ENCODE results near the gene ICAM2.

Gene ICAM2

DNA sequence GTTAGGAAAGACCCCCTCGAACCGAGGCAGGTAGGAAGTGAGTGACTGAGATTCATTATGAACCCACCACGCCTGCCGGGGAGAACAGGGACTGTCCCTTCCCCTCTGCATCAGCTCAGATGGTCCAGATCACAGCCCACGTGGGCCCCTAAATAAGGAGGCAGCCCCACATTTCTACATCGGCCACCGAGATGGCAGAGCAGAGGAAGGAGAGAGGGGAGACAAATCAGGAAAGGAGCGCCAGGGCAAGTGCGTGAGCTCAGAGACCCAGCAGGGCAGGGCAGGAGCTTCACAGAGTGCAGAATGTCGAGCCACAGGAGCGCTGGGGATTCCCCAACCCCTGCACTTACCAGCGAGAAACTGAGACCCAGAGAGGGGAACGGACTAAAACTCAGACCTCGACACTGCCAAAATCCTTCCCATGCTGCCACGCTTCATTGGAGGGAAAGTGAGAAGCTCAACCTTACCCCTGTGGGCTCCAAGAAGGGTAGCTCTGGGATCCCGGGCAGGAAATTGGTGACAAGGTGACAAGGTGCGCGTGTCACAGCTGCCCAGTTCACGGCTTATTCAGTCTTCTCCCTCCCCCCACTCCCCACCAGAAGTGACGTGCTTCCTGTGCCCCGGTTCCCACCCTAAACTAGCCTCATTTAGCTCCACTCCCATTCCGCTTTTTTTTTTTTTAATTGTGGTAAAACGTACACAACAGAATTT lies at the start of gene ICAM2:
ICAM2 (minus strand) TSS at position 578 of the 711 bp plus-strand sequence. CDS start 13,942 bp downstream, outside the sequence.
- DNase-seq (ENCODE audit: low read depth) = peak; percentile 83

DNA sequence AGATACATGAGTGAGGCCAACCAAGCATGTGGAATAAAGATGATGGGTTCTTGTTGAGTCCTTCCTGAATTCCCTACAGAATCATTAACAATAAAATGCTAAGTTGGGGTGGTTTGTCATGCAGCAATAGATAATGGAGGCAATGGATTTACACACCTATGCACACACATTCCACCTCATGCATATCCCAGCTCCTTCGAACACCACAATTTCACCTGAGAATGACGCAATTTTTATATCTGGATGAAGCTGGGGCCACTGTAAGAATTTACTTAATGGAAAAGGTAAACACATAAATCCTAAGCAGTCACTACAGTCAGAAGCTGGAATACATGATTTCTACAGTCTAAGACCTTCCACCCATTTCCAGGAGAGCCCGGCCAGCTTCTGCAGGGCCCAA lies 49.8 kb upstream of the ICAM2 start:
- DNase-seq (ENCODE audit: low read depth) = no peak

DNA sequence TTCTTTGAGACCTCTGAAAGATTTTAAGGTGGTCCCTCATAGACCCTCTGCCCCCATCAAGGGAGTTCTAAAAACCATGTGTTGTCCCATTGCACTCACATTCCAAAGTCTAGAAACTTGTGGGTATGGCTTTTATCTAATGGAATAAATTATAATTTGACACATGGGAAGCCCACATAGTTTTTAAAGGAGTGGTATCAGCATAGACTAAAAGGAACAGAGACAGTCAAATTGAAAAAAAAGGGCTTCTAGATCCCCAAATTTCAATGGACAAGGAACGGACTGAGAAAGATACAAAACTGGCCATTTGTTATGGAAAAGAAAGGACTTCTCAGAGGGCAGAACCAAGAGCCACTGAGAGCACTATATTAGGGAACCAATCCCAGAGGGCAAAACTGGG lies 48.7 kb upstream of the ICAM2 start:
- DNase-seq (ENCODE audit: low read depth) = no peak

DNA sequence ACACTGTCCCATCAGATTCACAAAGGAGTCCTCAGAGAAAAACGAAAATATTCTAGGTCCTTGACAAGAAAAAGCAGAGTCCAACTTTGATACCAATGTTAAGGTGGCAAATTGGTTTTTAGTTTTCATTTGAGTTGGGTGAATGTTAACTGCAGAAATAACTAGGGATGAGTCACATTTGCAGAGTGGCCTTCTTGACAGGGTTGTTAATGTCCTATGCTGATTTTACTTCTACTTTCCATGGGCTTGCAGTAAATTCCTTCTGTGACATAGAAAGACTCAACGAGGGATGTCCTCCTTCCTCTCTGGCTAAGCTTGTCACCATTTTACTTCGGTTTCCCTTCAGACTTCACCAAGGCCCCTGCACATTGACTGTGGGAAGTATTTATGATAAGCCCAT lies 47.2 kb upstream of the ICAM2 start:
- DNase-seq (ENCODE audit: low read depth) = no peak

DNA sequence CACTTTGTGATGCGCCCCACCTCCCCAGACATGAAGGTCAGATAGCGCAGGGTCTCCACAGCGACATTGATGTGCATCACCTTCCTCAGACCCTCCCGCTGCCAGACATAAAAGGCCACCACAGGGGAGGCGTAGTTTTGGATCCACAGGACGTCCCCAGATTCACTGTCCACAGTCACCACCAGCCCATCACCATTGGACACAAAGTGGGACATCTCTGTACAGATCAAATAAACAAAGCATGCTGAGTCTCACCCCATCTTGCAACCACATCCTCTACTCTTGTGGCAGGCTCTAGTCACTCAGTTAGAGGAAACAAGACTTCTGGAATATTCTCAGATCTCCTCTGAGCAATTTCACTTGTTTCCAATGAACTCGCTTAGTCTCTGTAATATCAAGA lies 46.3 kb upstream of the ICAM2 start:
- no peak for DNase-seq (ENCODE audit: low read depth)

DNA sequence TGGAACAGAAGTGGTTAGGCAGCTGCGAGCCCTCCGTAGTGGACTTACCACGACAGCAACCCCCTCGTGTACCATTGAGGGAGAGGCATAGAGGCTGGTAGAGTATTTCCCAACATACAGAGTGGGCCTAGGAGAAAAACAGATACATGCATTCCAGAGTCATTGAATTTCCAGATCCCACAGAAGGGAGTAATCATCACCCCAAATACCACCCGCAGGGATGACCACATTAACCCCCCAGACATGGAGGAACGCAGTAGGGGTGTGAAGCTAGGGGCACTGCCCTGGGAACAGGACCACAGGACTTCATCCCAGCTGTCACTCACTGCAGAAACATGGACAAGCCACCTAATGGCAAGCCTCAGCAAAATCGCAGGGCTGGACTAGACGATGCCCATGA lies 44.7 kb upstream of the ICAM2 start:
- DNase-seq (ENCODE audit: low read depth) = no peak

DNA sequence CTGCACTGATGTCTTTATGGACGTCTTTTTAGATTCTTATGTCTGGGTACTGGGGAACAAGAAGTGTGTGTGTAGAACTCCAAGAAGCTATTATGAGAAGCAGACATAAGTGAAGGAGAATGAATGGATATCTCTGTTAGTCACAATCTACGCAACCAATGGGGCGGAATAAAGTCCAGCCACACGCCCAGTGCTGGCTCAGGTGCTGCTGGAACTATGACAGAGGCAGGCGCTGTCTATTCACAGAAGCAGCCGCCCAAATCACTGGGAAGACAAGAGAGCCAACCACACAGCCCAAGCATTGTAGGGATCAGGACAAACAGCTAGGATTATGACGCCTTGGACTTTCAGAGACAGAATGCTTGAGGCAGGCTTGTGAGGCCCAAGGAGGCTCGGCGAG lies 43.9 kb upstream of the ICAM2 start:
- no peak for DNase-seq (ENCODE audit: low read depth)

DNA sequence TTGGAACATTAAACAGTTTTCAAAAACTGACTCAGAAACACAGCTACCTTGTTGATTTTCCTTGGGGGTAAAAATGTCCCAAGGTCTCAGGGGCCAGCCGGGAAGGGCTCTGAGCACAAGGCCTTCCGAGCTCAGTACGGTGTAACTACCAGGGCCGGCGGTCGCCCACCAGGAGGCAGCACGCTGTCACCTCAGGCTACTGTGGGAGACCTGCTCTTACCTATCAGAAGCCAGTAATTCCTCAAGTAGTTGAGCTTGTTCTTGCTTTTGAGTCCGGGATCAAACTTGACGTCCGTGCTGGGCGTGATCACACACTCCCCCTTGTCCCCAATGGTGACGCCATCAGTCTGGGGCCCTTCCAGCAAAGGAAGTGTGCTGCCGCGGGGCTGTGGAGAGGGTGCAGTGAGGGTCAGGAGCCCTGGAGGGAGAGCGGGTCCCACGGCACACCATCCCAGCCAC lies 43.4 kb upstream of the ICAM2 start:
- peak; percentile 21 for DNase-seq (ENCODE audit: low read depth)

DNA sequence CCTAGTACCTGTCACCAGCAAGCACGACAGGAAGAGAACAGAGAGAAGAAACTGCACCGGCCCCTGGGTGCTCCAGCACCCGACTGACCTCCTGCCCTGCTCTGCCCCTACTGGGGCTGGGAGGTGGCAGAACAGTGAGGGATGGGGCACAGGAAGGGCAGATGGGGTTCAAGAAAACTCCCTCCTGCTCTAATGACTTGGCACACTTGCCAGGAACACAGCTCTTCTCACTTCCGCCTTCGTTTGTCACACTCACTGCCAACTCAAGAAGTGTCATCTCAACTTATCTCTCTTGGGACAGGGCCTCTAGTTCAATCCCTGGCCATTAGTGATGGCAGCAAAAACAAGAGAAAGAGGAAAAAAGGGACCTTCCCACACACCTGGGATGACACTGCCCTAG lies 42.7 kb upstream of the ICAM2 start:
- DNase-seq (ENCODE audit: low read depth) = no peak

DNA sequence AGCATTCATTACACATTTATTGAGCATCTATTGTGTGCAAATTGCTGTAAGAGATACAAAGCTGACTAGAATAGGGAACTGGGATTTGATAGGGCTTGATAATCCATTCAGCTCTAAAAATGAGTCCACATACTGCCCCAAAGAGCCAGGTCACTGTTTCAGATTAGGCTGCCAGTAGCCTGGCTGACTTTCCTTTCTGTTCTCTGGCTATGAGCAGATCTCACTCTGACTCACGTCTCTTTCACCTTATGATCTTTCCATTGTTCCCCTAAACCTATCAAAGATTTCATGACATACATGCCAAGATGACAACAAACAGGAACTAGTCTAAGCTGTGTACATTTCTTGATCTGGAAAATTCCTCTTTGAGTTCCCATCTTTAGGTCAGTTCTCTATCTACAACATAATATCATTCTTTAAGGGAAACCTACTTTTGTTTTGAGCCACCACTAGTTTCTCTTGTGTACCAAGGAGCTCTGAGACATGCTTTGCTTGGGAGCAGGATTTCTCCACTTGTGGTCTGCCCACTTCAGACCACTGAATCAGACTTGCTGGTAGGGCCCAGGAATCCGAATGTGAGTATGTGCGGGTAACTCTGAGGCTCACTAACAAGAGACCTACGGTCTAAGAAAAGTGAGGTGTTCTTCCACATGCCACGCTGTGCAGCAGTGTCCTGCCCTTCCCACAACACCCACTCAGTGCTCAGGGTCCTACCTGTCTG lies 40.9 kb upstream of the ICAM2 start:
- no peak for DNase-seq (ENCODE audit: low read depth)

DNA sequence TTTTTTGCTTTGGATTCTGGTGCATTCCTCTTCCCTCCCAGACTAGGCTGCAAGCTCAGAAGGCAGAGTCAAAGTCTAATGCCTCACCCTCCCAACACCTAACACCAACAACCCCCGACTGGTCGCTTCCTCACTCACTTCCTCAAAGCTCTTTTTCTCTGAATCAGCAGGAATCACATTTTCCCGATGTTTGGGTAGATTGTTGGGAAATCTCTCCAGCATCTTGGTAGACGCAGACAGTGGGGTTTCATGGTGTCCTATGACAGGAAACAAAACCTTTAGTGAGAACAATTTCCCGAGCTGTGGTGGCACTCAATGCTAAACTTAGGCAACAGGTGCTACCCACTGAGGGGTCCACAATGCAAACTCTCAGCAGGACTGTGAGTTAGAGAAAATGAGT lies 39.9 kb upstream of the ICAM2 start:
- DNase-seq (ENCODE audit: low read depth) = no peak

DNA sequence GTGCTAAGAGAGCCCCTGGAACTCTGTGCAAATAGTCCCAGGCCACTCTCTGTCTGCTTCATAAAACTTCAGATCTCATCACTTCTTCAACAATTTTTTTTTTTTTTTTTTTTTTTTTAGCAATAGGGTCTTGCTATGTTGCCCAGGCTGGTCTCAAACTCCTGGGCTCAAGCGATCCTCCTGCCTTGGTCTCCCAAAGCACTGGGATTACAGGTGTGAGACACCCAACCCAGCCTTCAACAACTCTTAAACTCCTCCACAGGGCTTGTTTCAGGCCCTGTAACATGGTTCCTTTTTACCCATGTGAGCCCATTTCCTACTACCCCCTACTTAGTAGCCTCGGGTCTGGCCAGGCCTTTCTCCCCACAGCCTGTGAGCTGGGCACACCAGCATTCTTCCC lies 39.3 kb upstream of the ICAM2 start:
- no peak for DNase-seq (ENCODE audit: low read depth)

DNA sequence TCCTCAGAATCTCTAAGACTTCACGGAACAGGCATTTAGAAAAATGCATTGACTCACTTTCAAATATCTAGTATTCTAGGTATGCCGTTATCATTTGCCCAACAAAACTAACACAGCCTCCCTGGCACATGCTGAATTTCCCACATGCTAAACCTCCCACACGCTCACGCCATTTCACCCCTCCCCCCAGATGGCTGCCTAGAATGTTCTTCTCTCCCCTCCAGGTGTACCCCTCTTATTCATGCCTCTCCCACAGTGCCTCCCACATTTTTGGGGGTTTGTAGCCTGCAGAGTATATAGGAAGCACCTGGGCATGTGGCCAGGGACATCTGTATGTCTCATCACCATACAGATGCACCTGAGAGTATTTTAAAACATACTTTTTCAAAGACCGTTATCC lies 38.2 kb upstream of the ICAM2 start:
- DNase-seq (ENCODE audit: low read depth) = no peak

DNA sequence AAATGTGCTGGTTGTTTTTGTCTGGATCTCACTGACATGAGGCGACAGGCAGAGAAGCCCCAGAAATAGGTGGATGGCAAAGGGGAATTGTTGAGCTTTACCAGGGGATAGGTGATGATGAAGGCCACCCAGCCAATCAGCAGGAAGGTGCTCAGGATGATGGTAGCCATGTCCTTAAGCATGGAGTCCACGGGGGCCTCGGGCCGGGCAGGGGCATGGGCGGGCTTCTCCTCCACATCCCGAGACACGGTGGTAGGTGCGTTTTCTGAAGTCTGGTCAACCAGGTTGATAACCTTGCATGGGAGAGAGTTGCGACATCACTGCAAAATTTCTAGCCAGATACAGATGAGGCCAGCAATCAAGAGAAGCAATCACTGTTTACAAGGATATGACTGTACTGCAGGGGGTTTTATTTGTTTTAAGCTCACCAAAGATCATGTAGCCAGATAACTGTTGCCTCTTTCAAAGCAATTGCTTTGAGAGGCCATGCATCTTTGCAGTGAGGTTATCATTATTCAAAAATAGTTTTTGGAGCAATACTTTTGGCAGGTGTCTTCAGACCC lies 37.3 kb upstream of the ICAM2 start:
- no peak for DNase-seq (ENCODE audit: low read depth)

DNA sequence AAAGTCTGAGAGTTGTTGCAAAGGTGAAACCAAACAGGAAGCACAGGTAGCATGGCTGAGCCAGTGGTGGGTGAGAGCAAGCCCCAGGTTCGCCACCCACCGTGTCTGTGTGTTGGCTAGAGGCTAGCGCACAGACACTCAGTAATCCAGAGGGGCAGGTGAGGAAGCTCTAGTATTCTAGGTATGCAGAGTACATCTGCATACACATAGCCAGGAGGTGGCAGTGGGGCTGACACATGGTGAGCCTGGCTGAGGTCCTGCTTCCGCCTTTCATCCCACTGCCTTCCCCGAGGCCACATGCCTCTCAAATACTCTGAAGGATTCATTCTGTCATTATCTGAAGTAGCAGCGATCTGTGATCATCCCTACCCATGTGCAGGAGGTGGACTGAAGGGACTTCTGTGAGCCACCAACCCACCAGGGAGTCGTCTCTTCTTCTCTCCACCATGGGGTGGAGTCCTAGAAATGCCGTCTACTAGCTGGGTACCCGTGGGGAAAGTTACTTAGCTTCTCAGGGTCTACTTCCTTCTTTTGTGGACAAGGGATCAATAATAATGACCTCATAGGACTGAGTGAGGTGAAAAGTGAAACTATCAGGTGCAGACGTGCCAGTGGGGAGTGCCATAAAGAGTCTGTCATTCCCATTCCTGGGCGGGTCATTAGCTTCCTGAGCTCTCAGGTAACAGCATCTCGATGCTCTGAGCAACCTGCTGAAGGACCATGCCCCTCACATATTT lies 36.0 kb upstream of the ICAM2 start:
- no peak for DNase-seq (ENCODE audit: low read depth)

DNA sequence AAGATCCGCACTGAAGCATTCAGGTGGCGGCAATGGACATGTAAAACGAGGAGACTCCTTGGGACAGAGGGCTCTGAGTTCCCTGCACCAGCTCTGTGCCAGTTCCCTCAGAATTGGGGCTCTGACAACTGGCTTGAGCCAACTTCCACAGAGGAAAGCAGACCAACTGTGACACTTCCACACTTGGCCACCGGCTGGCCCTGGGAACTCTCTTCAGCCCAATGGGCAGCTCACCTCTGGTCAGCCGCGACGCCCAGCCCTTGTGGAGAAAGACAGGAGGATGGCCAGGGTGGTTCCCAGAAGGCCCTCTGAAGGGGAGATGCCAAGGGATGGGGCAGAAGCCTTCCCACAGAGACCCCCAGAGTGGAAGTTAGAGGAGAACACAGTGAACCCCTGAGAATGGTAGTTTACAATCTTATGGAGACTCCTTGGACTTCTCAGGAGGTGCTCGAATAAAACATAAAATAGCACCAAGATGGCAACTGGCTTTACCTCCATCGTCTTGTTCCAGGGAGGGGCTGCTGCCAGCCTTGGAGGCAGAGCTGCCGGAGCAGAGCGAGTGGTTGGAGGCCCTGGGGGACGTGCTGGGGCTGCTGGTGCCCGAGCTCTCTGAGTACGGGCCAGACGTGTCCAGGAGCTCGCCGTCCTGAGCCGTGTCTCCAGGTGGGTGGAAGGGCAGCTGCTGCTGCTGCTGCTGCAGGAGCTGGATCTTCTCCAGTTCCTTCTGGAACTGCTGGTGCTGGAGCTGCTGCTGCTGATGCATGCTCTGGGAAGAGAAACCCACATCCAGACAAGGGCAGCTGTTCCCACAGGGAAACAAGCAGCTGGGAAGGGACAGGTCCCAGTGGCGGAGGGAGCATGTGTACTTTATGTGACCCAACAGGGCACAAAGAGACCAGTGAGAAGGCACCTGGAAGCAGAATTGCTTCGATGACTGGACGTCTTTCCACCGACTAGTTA lies 35.0 kb upstream of the ICAM2 start:
- no peak for DNase-seq (ENCODE audit: low read depth)

DNA sequence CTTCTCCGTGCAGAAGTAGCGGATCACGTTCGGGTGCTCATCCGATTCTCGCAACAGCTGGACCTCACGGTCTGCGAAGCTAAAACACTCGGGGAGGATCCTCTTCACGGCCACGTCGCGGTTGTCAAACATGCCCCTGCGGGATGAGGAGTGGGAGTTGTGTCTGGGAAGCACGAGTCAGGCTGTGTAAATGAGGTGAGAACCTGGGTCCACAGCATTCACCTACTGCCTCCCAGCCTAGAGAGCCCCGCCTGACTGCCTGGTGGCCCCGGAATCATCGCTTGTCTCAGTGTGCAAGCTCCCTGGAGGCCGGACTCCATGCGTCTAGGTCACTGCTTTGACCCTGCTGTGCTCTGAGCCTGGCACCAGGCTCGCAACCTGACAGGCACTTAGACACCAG lies 33.9 kb upstream of the ICAM2 start:
- no peak for DNase-seq (ENCODE audit: low read depth)

DNA sequence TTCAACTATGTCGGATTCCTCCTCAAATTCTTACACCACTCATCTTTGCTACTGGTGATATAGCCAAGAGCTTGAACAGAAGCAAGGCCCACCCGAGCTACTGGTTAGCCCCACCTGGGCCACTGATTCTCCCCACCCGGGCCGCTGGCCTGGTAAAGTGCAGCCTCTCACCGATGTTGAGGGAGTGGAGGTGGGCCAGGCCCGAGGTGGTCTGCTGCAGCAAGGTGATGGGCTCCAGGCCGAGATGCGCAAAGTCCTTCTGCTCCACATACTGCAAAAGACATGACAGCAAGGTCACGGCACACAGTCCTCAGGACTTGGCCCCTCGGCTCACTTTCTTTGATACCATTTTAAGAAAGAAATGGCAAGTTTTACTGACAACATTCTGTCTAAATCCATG lies 32.7 kb upstream of the ICAM2 start:
- DNase-seq (ENCODE audit: low read depth) = no peak

DNA sequence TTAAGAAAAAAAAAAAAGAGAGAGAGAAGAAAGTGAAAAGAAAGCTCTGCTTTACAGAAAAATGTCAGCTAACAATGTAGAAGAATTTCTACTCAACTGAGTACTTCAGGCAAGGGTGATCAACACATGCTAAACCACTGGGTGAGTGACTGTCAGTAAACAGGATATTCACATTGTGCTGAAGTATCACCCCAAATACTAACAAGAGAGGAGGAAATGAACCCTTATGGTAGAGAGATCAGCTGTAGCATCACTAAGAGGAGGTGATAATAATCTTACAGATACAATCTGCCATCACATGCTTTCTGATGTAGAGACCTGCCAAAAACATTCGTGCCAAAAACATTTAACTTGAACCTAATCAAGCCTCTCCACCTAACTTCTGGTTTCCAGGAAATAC lies 30.7 kb upstream of the ICAM2 start:
- DNase-seq (ENCODE audit: low read depth) = no peak

DNA sequence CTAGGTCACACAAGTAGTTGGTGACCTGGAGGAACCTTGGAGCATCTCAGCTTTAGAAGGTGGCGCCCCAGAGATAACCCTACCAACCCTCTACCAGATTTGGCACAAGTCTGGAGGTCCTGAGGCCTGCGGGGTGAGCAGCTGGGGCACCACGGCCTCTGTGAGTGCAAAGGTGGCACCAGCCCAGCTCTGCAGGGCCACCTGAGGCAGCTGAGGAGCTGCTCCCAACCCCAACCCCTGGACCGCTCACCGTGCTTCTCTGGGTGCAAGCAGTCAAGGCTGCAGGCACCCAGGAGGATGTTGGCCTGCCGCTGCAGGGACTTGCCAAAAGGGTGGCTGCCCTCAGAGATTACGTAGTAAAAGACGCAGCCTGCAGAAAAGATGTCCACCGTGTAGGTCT lies 28.4 kb upstream of the ICAM2 start:
- no peak for DNase-seq (ENCODE audit: low read depth)

DNA sequence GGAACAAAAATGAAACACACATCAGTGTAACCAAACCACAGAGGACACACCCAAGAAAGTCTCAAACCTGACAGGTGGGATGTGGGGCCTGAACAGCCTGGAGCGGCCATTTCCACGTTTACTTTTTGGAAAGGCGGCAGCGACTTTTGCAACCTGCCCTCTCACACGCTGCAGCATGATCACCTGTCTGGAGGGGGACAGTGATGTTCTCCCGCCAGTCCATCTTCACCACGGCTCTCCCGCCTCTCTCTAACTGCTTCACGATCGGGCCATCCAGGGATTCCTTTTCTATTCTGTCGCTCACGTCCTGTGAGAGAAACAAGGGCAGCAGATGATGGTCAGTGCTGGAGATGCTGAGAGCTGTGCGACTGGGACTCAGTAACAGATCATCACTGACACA lies 24.7 kb upstream of the ICAM2 start:
- no peak for DNase-seq (ENCODE audit: low read depth)

All from activated T-helper 9 cell treated with anti-CD3 and anti-CD28 coated beads, Interleukin-2, amount 50 U/mL, for 16 hours (primary cell).